EL (cell line): ENCODE data around the gene HNRNPLL.
"Not testable (repeated sequence)": the region's sequence is repeated elsewhere in the genome, so short reads cannot be mapped to it uniquely, and the experiment has no call there.

Experiments used
- DNase-seq: peaks from one replicate; pipeline ENCODE4 v3.0.0-alpha.2; 2016

The HNRNPLL gene

GRCh38 chr2:38549851-38550250, 52.9 kb downstream of the HNRNPLL start:
- DNase-seq: peak; percentile 15

GRCh38 chr2:38549071-38549704, 53.5 kb downstream of the HNRNPLL start:
- DNase-seq: no peak

- DNase-seq: no peak
These were observed 54.9 kb downstream of the HNRNPLL start for GRCh38 chr2:38547791-38548190.

- no peak for DNase-seq
These were observed 56.1 kb downstream of the HNRNPLL start for GRCh38 chr2:38546585-38546984.

GRCh38 chr2:38546064-38546463, 56.7 kb downstream of the HNRNPLL start:
- no peak for DNase-seq

- not testable (repeated sequence) for DNase-seq
These were observed 60.5 kb downstream of the HNRNPLL start for GRCh38 chr2:38542248-38542631.

GRCh38 chr2:38540580-38541286, 62.0 kb downstream of the HNRNPLL start:
- no peak for DNase-seq

- DNase-seq: no peak
These were observed 63.6 kb downstream of the HNRNPLL start for GRCh38 chr2:38539086-38539485.

- no peak for DNase-seq
These were observed 64.7 kb downstream of the HNRNPLL start for GRCh38 chr2:38537937-38538525.

GRCh38 chr2:38537296-38537695, 65.4 kb downstream of the HNRNPLL start:
- DNase-seq: not testable (repeated sequence)

- DNase-seq: peak; percentile 70
These were observed 66.8 kb downstream of the HNRNPLL start for GRCh38 chr2:38535744-38536506.

- DNase-seq: no peak
These were observed 67.4 kb downstream of the HNRNPLL start for GRCh38 chr2:38535404-38535743.

- no peak for DNase-seq
These were observed 67.9 kb downstream of the HNRNPLL start for GRCh38 chr2:38534746-38535403.

- DNase-seq: no peak
These were observed 68.8 kb downstream of the HNRNPLL start for GRCh38 chr2:38533757-38534545.

GRCh38 chr2:38533180-38533579, 69.5 kb downstream of the HNRNPLL start:
- no peak for DNase-seq

- DNase-seq: no peak
These were observed 70.4 kb downstream of the HNRNPLL start for GRCh38 chr2:38532366-38532765.

GRCh38 chr2:38529208-38529607, 73.5 kb downstream of the HNRNPLL start:
- DNase-seq: no peak

GRCh38 chr2:38528534-38528933, 74.2 kb downstream of the HNRNPLL start:
- DNase-seq: no peak

- DNase-seq: peak; percentile 81
These were observed 74.7 kb downstream of the HNRNPLL start for GRCh38 chr2:38528008-38528442.

GRCh38 chr2:38527338-38528007, 75.3 kb downstream of the HNRNPLL start:
- no peak for DNase-seq

- peak; percentile 22 for DNase-seq
These were observed 76.5 kb downstream of the HNRNPLL start for GRCh38 chr2:38526195-38526594.

- no peak for DNase-seq
These were observed 78.1 kb downstream of the HNRNPLL start for GRCh38 chr2:38524580-38524979.
